Activated naive CD8-positive, alpha-beta T cell treated with anti-CD3 and anti-CD28 coated beads, Interleukin-2, amount 50 U/mL, for 24 hours (primary cell): Measurements from ENCODE around the gene CABCOCO1.

Experiments used
- ATAC-seq: fragments of 150-1000 bp; cut with Tn5 transposase; one replicate; pipeline ENCODE4 v1.10.0; 2021
- DNase-seq: peaks from one replicate; pipeline ENCODE4 v3.0.0; 2021
- H3K27ac Mint-ChIP-seq: one replicate; pipeline ENCODE4 v1.8.0; 2021; ENCODE audit warnings: mild to moderate bottlenecking, mixed read lengths
- H3K27me3 Mint-ChIP-seq: one replicate; pipeline ENCODE4 v1.8.0; 2021; ENCODE audit warnings: mixed read lengths
- H3K36me3 Mint-ChIP-seq: one replicate; pipeline ENCODE4 v1.8.0; 2021; ENCODE audit warnings: low read depth, mixed read lengths
- H3K4me1 Mint-ChIP-seq: one replicate; pipeline ENCODE4 v1.8.0; 2021; ENCODE audit warnings: mixed read lengths
- H3K4me3 Mint-ChIP-seq: one replicate; pipeline ENCODE4 v1.8.0; 2021; ENCODE audit warnings: mild to moderate bottlenecking, moderate library complexity, mixed read lengths
- H3K9me3 Mint-ChIP-seq: one replicate; pipeline ENCODE4 v1.8.0; 2021; ENCODE audit warnings: mixed read lengths

Gene CABCOCO1

DNA sequence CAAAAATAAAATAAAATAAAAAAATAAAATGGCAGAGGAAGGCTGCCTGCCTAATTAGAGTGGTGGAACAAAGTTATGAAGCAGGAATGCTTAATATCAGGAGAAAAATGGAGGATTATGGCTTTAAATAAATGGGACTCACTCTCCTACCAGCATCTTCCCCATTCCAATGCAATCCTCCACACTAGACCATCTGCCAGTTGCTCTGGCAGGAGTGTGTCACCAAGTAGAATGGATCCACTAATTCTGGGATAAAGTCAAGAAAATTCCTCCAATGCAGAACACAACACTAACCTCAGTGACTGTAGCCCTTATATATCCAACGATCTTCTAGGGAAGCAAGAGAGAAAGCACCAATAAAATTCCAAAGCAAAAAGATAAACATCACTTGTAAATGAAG is 126.3 kb downstream of the CABCOCO1 start:
- peaks cover 36% of the 10 kb centered on the region for H3K4me1 Mint-ChIP-seq
- H3K27ac Mint-ChIP-seq, result no peak overlapping the region
- no peaks in the 10 kb centered on the region for H3K27me3 Mint-ChIP-seq
- H3K4me3 Mint-ChIP-seq, result no peak overlapping the region
- H3K36me3 Mint-ChIP-seq, result no peaks in the 10 kb centered on the region
- ATAC-seq (no peak), DNase-seq (no peak)
- no peaks in the 10 kb centered on the region for H3K9me3 Mint-ChIP-seq

DNA sequence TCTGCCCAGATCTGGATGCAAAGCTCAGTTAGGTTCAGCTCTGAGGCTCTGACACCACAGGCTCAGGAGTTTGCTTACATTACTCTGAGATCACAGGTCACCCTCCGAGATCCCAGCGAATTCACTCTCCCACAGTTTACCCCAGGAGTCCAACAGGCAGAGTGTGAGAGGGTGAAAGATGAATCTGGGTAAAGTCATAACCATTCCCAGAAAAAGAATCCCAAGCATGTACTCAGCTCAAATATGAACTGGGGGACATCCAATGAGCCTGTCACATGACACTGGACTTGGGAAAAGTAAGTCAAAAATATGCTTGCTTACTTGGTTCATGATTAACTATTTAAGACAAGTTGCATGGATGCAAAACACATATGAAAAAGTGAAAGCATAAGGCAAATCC is 128.5 kb downstream of the CABCOCO1 start:
- Mint-ChIP-seq H3K9me3 (no peaks in the 10 kb centered on the region), H3K27me3 (no peaks in the 10 kb centered on the region), H3K4me1 (peaks cover 15% of the 10 kb centered on the region), H3K4me3 (no peak overlapping the region), H3K27ac (no peak overlapping the region), H3K36me3 (no peaks in the 10 kb centered on the region)
- ATAC-seq (no peak), DNase-seq (no peak)

DNA sequence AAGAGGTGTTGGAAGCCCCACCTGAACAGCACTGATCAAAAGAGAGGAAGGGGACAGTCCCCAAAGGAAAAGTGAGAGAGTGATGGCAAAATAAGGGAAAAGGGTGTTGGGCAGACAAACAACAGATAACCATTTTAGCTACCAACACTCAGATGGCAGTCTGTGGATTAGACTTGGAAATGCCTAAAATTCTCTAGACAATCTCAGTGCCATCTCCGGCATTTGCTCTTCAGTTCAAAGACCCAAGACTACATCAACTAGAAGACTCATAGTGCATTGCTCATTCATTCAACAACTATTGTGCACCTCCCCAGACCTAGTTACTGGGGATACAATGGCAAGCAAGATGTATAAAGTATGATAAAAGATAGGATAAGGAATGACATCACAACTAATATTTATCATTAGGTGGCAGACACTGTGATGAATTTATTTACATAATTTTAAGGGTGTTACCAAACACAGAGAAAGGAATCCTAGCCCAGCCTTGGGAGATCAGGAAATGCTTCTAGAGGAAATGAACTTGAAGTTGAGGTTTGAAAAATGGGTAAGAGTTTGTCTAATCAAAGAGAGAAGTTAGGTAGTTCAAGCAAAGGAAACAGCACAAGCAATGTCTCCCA is 129.5 kb downstream of the CABCOCO1 start:
- Mint-ChIP-seq H3K4me1 (peaks cover 5% of the 10 kb centered on the region), H3K27ac (no peak overlapping the region), H3K36me3 (no peaks in the 10 kb centered on the region), H3K9me3 (no peaks in the 10 kb centered on the region), H3K4me3 (no peak overlapping the region), H3K27me3 (no peaks in the 10 kb centered on the region)
- DNase-seq (no peak), ATAC-seq (no peak)

DNA sequence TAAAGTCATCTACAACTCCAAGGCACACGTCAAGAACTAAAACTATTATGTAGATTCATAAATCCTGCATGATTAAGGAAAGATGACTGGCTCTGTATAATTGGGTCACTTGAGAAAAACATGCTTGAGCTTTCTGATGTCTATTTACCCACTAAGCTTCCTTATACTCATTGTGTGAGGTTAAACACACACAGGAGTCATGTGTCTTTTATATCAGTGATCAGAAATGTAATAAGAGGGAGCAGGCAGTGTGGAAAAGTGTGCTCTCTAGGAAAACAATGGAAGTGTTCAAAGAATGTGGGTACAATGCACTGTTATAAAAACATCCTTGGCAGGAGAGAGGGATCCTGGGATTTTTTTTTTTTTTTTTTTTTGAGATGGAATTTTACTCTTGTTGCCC is 130.2 kb downstream of the CABCOCO1 start:
- no peaks in the 10 kb centered on the region for H3K36me3 Mint-ChIP-seq
- no peak overlapping the region for H3K27ac Mint-ChIP-seq
- H3K4me3 Mint-ChIP-seq, result no peak overlapping the region
- no peaks in the 10 kb centered on the region for H3K4me1 Mint-ChIP-seq
- ATAC-seq (no peak), DNase-seq (no peak)
- H3K9me3 Mint-ChIP-seq, result no peaks in the 10 kb centered on the region
- no peaks in the 10 kb centered on the region for H3K27me3 Mint-ChIP-seq

DNA sequence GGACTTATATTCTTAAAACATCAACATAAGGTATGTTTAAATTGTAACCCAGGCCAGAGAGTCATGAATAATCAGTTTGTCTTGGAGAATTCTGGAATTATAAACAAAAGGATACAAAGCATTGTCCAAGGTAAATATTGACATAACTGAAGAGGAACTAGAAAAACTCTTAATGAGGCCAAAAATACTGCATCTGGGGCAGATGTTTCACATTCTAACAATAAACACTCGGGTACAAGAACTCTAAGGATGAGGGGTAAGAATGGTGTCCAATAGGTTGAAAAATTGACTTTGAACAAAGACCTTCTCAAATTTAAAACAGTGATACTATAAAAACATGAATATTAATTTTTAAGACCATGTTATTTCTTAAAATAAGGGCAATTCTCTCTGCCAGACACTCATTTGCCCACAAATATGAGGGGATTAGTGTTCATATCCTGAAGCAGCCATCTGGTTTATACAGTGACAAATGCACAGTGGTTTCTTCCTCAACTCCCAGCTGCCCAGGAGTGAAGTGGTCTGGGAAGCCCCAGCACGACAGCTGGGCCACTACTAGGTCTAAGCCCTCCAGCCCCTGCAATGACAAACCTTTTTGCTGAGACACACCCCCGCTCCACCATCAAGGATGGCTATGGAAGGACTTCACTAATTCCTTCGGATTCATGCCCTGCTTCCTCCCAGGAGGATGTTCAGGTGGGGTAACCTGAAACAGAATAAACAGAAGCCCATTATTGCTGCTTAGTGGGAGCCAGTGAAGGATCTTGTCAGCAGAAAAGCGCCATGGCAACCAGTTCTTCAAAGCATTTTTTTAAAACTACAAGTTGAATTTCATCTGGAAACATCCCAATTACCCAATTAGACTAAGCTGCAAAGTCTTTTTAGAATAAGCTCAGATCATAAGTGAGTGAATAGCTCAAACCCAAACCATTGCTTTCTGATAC is 131.3 kb downstream of the CABCOCO1 start:
- H3K36me3 Mint-ChIP-seq, result no peaks in the 10 kb centered on the region
- ATAC-seq, result no peak

DNA sequence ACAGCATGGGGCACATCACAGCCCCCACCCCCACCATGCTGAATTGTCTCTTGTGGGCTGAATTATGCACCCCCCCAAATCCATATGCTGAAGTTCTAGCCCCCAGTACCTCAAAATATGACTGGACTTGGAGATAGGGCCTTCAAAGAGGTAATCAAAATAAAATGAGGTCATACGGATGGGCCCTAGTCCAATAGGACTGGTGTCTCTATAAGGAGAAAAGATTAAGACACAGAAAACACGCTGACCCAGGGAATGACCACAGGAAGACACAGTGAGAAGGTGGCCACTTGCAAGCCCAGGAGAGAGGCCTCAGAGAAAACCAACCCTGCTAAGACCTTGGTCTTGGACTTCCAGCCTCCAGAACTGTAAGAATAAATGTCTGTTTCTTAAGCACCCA is 132.4 kb downstream of the CABCOCO1 start:
- no peak overlapping the region for H3K27ac Mint-ChIP-seq
- H3K36me3 Mint-ChIP-seq, result no peaks in the 10 kb centered on the region
- H3K27me3 Mint-ChIP-seq, result no peaks in the 10 kb centered on the region
- no peak for ATAC-seq
- no peaks in the 10 kb centered on the region for H3K9me3 Mint-ChIP-seq
- H3K4me3 Mint-ChIP-seq, result no peak overlapping the region
- DNase-seq, result no peak
- H3K4me1 Mint-ChIP-seq, result no peaks in the 10 kb centered on the region

More for the DNA sequence above, 131.3 kb downstream of the CABCOCO1 start:
- no peaks in the 10 kb centered on the region for H3K4me1 Mint-ChIP-seq
- no peak overlapping the region for H3K4me3 Mint-ChIP-seq
- no peak for DNase-seq
- H3K27me3 Mint-ChIP-seq, result no peaks in the 10 kb centered on the region
- H3K9me3 Mint-ChIP-seq, result no peaks in the 10 kb centered on the region
- no peak overlapping the region for H3K27ac Mint-ChIP-seq

DNA sequence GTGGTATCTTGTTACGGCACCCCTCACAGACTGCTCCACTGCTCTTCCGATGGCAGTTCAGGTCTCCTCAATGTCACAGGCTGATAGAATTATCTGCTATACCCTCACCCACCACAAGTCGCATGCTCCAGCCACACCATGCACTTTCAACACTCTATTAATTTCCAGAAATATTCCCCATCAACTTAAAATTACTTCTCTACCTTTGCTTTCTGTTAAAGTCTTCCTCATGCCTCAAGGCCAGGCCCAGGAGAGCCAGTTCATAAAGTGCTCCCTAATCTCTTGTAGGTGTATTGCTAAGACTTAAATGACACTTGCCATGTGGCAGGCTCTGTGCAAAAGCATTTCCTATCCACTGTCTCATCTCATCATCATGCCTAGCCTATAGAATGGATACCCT is 132.8 kb downstream of the CABCOCO1 start:
- Mint-ChIP-seq H3K36me3 (no peaks in the 10 kb centered on the region), H3K4me3 (no peak overlapping the region), H3K4me1 (no peaks in the 10 kb centered on the region), H3K9me3 (no peaks in the 10 kb centered on the region), H3K27me3 (no peaks in the 10 kb centered on the region), H3K27ac (no peak overlapping the region)
- ATAC-seq, result no peak
- no peak for DNase-seq

DNA sequence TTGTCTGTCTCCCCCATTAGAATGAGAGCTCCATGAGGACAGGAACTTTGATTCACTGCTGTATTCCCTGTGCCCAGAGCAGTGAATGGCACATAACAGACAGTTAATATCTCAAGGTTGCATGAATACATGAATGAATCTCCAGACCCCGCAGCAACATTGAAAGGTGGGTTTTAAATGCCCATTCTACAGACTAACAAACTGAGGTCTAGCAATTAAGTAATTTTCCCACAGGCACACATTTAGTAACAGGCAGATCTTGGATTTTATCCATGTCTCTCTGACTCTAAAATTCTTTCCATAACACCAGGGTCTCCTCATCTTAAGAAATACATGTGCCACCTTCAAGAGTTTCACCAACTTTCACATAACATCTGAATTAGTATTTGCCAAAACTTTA is 134.1 kb downstream of the CABCOCO1 start:
- H3K27ac Mint-ChIP-seq, result no peak overlapping the region
- ATAC-seq (no peak), DNase-seq (no peak)
- no peaks in the 10 kb centered on the region for H3K36me3 Mint-ChIP-seq
- H3K4me1 Mint-ChIP-seq, result no peaks in the 10 kb centered on the region
- H3K27me3 Mint-ChIP-seq, result no peaks in the 10 kb centered on the region
- no peaks in the 10 kb centered on the region for H3K9me3 Mint-ChIP-seq
- no peak overlapping the region for H3K4me3 Mint-ChIP-seq

DNA sequence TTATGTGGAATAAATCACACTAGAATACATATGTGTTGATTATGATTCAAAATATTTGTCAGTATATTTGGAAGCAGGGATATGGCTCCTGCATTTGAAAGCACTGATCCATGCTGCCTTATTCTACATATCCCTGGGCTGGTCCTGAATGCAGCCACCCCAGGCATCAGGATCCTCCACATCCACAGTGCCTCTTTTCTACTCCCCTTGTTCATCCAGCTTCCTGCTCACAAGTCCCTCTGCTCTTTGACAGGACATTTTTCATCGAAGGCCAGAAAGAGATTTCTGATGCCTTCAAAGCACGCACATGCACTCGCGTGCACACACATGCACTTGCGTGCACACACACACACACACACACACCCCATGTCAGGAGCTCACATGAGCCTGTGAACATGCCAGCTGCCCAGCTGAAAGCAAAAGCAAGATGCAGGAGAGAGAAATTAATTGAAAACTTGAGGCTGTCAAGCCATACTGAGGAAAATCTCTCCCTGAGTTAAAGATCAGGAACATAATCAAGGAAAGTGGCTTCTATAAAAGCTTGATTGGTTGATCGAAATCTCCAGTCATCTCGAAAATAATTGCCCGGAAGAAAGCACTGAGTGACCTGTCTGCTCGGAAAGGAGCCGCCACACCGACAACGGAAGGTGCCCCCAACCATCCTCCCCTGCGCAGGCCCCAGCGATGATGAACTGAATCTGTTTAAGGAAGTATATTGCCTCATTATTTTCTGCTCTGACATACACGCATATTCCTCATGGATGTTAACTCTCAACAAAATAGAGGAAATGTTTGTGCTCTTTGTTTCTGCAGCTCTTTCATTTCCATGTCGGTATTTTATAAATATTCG is 134.8 kb downstream of the CABCOCO1 start:
- H3K4me3 Mint-ChIP-seq, result no peak overlapping the region
- H3K9me3 Mint-ChIP-seq, result no peaks in the 10 kb centered on the region
- H3K27ac Mint-ChIP-seq, result no peak overlapping the region
- no peaks in the 10 kb centered on the region for H3K4me1 Mint-ChIP-seq
- H3K36me3 Mint-ChIP-seq, result no peaks in the 10 kb centered on the region
- DNase-seq (no peak), ATAC-seq (no peak)
- H3K27me3 Mint-ChIP-seq, result no peaks in the 10 kb centered on the region

DNA sequence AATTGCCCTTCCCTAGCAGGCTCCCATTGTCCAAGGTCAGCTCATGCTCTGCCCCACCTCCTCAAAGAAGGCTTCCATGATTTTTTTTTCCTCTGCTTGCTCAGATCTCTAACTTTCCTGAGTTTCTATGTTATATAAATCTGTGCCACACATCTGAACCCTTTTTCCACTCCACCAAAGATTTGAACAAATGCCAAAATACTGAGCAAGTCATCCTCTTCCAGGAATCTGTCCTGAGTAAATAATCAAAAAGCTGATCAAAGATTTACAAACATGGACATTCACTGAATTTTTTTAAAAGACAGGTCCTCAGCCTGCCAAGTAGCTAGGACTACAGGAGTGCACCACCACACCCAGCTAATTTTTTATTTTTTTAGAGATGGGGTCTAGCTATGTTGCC is 136.0 kb downstream of the CABCOCO1 start:
- DNase-seq (no peak), ATAC-seq (no peak)
- Mint-ChIP-seq H3K27me3 (no peaks in the 10 kb centered on the region), H3K9me3 (no peaks in the 10 kb centered on the region), H3K27ac (no peak overlapping the region), H3K4me3 (no peak overlapping the region), H3K4me1 (no peaks in the 10 kb centered on the region), H3K36me3 (no peaks in the 10 kb centered on the region)

DNA sequence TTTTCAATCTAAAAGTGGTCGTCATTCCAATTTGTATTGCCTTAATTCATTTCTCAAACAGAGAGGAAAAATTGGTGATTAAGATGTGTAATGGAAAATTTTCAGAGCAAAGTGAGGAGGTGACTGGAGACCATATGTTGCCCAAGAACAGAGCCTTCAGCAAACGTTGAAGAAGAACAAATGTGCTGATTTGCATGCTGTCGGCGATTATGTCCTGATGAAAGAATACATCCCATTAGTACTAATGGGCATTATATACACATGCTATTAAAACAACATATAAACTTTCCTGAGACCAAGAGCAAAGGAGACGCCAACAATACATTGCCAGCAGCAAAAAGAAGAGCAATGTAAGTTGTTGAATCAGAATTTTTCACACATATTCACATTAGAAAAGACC is 138.8 kb downstream of the CABCOCO1 start:
- ATAC-seq, result no peak
- DNase-seq, result no peak
- no peaks in the 10 kb centered on the region for H3K36me3 Mint-ChIP-seq
- no peaks in the 10 kb centered on the region for H3K9me3 Mint-ChIP-seq
- no peaks in the 10 kb centered on the region for H3K27me3 Mint-ChIP-seq
- H3K4me3 Mint-ChIP-seq, result no peak overlapping the region
- no peak overlapping the region for H3K27ac Mint-ChIP-seq
- peaks cover 5% of the 10 kb centered on the region for H3K4me1 Mint-ChIP-seq

DNA sequence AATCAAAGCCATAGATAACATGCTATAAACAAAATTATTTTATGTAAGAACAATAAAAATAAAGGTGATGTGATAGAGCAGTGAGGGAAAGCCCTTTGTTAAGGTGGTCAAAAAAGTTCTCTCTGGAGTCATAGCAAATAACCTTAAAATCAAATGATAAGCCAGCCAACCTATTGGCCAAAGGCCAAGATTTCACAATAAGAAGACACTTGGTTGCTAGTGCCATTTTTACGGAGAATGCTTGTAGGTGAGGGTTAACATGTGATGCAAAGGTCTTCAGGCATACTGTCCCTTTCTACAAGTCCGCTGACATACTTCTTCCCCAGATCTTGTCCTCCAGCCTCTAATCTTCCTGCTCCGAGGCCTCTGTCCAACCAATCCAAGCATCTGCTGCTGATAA is 140.5 kb downstream of the CABCOCO1 start:
- ATAC-seq (no peak), DNase-seq (no peak)
- no peaks in the 10 kb centered on the region for H3K9me3 Mint-ChIP-seq
- no peak overlapping the region for H3K4me3 Mint-ChIP-seq
- peaks cover 5% of the 10 kb centered on the region for H3K4me1 Mint-ChIP-seq
- no peaks in the 10 kb centered on the region for H3K36me3 Mint-ChIP-seq
- no peaks in the 10 kb centered on the region for H3K27me3 Mint-ChIP-seq
- no peak overlapping the region for H3K27ac Mint-ChIP-seq

DNA sequence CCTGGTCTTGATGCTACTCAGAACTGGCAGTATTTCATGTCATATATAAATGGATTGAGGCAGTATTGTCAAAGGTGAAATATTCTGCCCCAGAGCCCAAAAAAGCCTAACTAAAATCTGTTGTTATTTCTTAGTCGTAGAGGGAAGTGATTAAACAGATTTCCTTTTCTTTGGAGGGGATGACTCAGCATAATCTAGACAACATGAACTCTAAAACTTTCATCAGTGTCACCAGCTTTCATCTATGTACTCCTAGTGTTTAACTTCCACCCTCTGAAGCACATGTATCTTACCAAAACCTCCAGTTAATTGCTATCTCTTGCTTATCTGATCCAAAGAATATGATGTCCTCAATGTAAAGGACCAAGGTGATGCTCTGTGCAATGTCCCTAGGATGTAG is 141.7 kb downstream of the CABCOCO1 start:
- H3K27me3 Mint-ChIP-seq, result peaks cover 2% of the 10 kb centered on the region

DNA sequence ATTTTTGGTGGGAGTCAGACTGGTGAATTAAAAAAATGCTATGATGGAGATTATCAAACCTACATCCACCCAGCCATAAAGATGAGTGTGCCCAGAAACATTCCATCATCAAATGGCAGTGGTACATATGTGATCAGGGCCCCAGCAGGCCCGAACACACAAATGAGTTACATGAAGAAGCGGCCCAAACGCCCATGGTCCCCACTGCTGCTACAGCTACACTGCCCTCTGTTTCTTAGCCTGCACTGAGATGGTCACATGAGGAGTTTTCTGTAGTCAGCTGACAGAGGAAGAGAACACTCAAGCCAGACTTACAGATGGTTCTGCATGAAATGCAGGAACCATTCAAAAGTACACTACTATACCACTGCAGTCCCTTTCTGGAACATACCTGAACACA is 142.4 kb downstream of the CABCOCO1 start:
- no peak for DNase-seq
- H3K36me3 Mint-ChIP-seq, result no peaks in the 10 kb centered on the region
- peaks cover 5% of the 10 kb centered on the region for H3K4me1 Mint-ChIP-seq
- H3K27me3 Mint-ChIP-seq, result peaks cover 4% of the 10 kb centered on the region
- H3K9me3 Mint-ChIP-seq, result no peaks in the 10 kb centered on the region
- ATAC-seq, result no peak
- H3K27ac Mint-ChIP-seq, result no peak overlapping the region
- H3K4me3 Mint-ChIP-seq, result no peak overlapping the region

More for the DNA sequence above, 141.7 kb downstream of the CABCOCO1 start:
- ATAC-seq, result no peak
- H3K36me3 Mint-ChIP-seq, result no peaks in the 10 kb centered on the region
- no peak overlapping the region for H3K4me3 Mint-ChIP-seq
- DNase-seq, result no peak
- no peaks in the 10 kb centered on the region for H3K9me3 Mint-ChIP-seq
- H3K4me1 Mint-ChIP-seq, result peaks cover 5% of the 10 kb centered on the region
- H3K27ac Mint-ChIP-seq, result no peak overlapping the region

DNA sequence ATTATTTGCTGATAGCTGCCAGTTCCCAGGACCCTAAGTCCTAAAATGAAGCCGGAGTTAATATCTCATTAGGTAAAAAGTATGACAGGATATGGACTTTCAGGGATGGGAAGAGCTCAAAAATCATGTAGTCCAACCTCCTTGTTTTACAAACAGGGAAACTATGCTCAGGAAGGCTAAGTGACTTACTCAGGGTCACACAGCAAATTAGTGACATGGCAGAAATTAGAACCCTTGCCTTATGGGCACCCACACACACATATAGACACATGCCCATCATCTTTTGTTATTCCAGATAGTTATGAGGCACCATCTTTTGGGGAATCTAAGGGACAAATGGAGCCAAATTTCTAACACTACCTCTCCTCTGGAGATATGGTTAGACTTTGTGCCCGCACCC is 147.5 kb downstream of the CABCOCO1 start:
- DNase-seq (no peak), ATAC-seq (no peak)
- Mint-ChIP-seq H3K27me3 (peaks cover 8% of the 10 kb centered on the region), H3K36me3 (no peaks in the 10 kb centered on the region), H3K9me3 (no peaks in the 10 kb centered on the region), H3K27ac (no peak overlapping the region), H3K4me3 (no peak overlapping the region), H3K4me1 (peaks cover 8% of the 10 kb centered on the region)
